GM18861 (cell line): ENCODE measurements around the gene RMI1.
A peak's percentile ranks its signal among the peaks of the same experiment; 100 is the strongest.
"Not testable (repeated sequence)": the region's sequence is repeated elsewhere in the genome, so short reads cannot be mapped to it uniquely, and the experiment has no call there.

Experiments used
- ATAC-seq: cut with Tn5 transposase; IDR thresholded peaks from one replicate; pipeline ENCODE4 v1.9.1; 2021; ENCODE audit not compliant: unreplicated experiment

RMI1 gene

DNA sequence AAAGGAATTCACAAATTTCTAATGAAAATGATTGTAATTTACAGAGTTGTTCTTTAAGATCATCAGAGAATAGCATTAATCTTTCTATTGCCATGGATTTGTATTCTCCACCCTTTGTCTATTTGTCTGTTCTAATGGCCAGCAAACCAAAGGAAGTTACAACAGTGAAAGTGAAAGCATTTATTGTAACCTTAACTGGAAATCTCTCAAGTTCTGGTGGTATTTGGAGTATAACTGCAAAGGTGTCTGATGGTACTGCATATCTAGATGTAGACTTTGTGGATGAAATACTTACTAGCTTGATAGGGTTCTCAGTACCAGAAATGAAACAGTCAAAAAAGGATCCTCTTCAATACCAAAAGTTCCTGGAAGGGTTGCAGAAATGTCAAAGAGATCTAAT lies 21.7 kb downstream of the RMI1 start:
- ATAC-seq: peak; percentile 84

- ATAC-seq: peak; percentile 39
Observed at GRCh38 chr9:84003246-84003645, 22.6 kb downstream of the RMI1 start.

DNA sequence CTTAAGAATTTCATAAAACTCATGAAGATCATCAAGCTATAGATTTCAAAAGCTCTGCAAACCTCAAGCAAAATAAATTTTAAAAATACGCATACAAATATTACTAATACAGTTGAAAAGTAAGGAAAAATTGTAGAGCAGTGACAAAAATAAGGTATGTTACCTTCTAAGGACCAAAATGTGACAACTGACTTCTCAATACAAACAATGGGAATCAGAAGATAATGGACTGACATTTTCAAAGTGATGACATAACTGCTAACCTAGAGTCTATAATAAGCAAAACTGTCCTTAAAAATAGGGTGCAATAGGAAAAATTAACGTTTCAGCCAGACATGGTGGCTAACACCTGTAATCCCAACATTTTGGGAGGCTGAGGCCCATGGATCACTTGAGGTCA lies 27.1 kb downstream of the RMI1 start:
- ATAC-seq: no peak

- no peak for ATAC-seq
Observed at GRCh38 chr9:84024041-84024575, 43.5 kb downstream of the RMI1 start.

- ATAC-seq: no peak
Observed at GRCh38 chr9:84027201-84027600, 46.6 kb downstream of the RMI1 start.

GRCh38 chr9:84031534-84031933 lies 50.9 kb downstream of the RMI1 start:
- no peak for ATAC-seq

- ATAC-seq: not testable (repeated sequence)
Observed at GRCh38 chr9:84041857-84042256, 61.3 kb downstream of the RMI1 start.

DNA sequence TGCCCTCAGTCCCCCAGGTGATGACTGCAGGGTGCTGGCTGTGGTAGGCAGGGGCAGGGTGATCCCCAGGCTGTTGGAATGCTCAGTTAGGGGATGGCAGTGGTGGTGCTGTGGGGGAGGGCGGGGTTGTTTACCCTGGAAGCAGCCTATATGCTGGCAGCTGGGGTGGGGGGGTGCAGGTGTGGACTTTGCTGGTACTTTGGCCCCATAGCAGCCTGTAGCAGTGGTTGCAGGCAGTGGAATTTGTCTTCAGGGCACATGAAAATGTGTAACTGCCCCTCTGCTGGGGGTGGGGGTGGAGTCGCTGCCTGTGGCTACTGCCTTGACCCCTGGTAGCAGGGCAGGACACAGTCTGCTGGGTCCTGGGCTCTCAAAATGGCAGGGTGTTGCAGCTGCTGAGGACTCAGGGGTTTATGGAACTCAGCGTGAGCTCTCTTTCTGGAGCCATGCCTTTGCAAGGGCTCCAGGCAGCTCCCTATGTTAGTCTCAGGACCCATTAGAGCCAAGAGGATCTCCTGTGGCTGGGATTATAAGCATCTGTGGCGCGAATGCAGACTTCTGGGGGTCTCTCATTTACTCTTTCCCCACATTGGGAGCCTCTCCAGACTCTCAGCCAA lies 65.0 kb downstream of the RMI1 start:
- no peak for ATAC-seq
